CD4-positive, alpha-beta T cell treated with Interleukin-1 beta for 1 hour (primary cell): Measurements from ENCODE around the gene VARS1.

Experiments used
- DNase-seq, 2 donors: peaks; one replicate each; pipeline ENCODE4 v3.0.0-alpha.2; 2020 to 2022

VARS1 gene

DNA sequence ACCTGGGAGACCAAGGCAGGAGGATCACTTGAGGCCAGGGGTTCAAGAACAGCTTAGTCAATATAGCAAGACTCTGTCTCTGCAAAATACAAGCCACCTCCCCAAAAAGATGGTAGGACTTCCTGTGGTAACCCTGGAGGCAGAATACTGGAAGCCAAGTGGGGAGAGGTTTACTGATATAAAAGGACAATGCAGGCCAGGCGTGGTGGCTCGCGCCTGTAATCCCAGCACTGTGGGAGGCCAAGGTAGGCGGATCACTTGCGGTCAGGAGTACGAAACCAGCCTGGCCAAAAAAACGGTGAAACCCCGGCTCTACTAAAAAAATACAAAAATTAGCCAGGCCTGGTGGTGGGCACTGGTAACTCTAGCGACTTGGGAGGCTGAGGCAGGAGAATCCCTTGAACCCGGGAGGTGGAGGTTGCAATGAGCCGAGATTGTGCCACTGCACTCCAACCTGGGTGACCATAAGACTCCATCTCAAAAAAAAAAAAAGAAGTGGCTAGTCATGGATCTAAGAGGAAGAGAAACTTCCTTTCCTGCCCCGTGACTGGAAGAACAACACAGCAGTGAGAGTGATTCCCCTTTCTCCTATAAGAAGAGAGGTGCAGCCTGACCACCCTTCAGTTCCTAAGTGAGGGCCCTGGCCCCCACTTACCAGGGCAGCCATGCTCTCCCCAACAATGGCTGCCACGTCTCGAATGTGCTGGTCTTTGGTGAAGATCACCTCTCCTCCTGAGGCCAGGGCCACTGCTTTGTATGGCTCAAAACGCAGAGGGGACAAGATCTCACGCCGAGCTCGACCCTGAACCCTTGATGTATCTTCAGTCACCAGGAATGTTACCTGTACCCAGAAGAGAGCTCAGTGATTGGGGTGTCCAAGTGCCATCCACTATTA is 26.9 kb downstream of the VARS1 start:
- no peak for DNase-seq

DNA sequence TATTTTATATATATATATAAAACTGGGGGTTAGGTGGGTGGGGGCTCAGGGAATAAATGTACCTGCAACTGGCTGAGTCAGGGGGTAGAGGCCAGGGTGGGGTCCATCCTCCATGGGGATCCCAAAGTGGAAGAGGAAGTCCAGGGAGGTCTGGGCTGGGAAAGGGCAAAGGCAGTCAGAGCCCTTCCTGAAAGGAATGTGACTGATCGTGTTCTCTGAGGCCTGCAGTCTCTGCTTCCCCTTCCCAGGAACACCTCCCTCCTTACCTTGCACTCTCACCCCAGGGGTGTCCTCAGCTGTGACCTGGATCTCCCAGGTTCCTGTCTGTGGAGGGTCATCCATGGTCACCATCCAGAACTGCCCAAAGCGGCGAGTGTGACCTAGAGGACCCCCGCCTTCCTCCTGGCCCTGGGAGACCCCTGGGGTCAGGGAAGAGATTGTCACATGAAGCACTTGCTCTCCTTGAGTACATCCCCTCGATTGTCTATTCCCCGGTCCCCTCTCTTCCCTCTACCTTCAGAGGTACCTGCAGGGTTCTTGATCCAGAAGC is 28.4 kb downstream of the VARS1 start:
- DNase-seq, result no peak

DNA sequence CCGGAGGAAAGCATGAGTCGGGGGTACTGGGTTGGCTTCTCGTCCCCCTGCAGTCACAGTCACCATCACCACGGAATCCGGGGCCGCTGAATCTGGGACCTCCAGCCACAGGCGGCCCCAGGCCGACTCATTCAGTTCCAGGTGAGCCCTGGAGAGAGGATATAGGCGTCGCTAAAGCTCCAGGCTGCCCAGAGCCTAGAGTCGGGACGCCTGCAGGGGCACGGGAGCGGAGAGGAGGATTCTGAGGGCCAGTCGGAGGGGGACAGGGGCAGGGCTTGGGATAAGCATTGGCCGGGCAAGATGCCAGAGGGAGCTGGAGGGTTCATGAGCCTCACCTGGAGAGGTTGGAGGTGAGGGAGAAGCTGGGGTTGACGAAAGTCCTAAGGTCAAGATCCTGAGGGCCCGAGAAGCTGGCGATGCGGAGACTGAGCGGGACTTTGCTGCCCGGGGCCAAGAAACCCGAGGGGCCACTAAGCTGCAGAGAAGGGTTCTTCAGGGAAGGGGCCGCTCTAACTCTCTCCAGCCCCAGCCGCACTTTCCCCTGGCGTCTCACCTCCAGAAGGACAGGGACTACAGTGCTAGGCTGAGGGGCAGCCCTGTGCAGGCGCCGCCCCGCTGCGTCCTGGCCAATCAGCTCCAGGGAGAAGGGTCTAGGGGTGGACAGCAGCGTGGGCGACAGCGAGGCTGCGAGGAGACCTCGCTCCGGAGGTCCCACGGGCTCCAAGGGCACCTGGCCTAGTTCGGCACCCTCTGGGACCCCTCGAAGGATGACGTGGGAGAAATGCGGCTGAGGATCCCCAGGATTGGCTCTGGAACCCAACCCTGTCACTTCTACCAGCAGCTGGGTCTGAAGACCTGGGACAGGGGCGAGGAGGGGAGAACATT is 29.4 kb downstream of the VARS1 start:
- no peak for DNase-seq

DNA sequence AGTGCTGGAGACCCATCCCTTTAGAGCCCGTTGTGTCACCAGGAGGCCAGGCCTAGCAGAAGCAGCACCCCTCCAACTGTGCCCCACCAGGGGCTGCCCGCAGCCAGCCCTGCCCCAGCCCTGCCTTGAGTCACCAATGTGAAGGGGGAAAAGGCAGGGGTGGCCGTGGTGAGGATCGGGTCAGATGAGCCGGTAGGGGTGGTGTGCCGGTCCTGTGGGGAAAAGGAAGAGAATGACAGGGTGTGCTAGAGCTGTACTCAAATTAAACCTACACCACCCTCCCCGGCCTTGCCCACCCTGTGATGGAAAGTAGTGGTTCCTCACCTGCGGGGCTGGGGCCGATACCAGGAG is 30.0 kb downstream of the VARS1 start:
- no peak for DNase-seq

DNA sequence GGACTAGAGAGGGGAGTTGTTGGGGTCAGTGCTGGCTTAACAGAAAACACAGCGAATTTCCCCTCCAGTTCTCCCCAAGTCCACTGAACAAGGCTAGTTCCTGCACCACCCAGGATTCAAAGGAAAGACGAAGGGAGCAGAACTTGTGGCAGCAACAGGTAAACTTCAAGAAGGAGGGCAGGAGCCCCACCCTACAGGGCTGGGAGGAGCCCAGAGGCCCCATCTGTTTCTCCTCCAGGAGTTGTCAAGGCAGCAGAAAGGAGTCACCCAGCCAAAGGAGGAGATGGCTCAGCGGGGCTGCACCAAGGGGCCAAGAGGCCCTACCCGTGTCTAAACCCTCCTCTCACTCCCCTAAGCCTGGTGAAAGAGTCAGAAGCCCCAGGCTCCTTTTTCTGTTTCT is 31.4 kb downstream of the VARS1 start:
- DNase-seq, result no peak

DNA sequence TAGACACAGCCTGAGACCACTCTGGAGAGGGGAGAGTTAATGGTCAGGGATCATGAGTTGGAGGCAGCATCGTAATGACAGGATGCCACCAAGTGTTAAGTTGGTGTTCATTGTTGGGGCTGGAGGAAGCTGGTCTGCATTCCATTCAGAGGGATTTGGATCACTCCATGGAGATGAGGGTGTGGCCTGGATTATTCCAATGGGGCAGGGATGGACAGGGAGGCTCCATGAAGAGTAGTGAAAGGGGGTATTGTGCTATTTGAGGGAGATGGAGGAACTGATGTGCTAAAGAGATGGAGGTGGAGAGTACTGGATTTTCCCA is 32.0 kb downstream of the VARS1 start:
- DNase-seq, result no peak

DNA sequence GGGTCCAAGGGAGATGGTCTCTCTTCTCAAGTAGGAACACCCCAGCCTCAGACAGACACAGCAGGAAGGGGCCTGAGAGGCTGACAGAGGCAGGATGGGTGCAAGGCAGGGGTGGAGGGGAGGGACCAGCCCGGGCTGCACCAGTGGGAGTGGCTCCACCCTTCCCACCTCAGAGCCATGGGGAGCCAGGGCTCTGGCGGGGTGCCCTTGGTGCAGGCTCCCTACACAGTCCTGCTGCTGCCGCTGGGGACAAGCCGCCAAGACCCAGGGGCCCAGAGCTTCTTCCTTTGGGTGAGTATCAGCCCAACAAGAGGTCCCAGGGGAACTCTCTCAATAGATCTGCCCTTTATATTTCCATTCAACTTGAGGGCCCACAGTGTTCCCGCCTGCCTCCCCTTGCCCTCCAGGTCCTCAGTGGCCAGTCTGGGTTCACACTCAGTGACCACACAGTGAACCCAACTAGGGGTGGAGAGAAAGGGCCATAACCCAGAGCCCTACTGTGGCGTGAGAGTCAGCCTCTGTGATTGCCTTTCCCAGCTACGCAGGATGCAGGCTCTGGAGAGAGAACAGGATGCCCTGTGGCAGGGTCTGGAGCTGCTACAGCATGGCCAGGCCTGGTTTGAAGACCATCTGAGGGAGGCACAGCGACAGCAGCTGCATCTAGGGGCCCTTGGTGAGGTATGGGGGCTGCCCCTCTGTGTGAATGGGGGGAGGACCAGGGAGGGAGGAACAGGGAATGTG is 32.5 kb downstream of the VARS1 start:
- DNase-seq, result no peak

DNA sequence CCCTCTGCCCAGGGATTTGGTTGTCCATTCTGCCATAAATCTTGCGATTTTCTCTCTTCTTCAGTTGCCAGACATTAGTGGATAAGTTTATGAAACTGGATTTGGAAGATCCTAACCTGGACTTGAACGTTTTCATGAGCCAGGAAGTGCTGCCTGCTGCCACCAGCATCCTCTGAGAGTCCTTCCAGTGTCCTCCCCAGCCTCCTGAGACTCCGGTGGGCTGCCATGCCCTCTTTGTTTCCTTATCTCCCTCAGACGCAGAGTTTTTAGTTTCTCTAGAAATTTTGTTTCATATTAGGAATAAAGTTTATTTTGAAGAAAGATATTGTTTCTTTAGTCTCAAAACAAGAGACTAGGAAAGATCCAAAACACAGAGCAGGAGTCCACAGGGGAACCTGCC is 33.2 kb downstream of the VARS1 start, which contains the start of gene SAPCD1:
TSS of gene SAPCD1 (plus strand) at position 301 of the 400 bp plus-strand sequence. CDS start 399 bp downstream, outside the sequence.
- DNase-seq, result no peak

DNA sequence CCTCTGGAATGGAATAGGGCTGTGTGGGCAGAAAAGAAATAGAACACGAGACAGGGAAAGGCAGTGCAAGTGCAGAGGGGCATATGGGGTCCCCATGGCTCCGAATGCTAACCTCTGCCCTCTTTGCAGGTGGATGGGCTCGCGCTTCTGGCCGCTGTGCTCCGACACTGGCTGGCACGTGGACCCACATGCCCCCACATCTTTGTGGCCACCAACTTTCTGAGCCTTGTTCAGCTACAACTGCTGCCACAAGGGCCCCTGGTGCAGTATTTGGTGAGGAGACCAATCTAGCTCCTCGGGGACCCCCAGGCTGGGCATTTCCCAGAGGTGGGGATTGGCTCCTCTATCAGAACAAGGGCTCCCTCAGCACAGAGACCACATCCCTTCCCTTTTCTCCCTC is 34.2 kb downstream of the VARS1 start:
- no peak for DNase-seq

DNA sequence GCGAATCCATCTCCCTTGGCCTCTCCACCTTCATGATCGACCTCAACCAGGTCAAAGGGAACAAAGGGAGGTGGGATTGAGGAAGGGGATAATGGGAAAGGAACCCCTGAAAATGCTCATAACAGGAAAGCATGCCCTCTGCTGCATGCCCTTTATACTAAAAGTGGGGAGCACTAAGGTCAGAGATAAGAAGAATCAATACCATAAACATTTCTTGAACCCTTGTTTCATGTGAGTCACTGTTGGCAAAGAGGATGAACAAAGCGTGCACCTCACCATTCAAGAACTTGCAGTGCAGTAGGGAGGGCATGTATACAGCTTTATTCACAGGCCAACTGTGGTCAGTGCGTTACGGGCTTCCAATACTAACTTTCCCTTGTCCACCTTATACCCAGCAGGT is 34.8 kb downstream of the VARS1 start:
- DNase-seq, result no peak

DNA sequence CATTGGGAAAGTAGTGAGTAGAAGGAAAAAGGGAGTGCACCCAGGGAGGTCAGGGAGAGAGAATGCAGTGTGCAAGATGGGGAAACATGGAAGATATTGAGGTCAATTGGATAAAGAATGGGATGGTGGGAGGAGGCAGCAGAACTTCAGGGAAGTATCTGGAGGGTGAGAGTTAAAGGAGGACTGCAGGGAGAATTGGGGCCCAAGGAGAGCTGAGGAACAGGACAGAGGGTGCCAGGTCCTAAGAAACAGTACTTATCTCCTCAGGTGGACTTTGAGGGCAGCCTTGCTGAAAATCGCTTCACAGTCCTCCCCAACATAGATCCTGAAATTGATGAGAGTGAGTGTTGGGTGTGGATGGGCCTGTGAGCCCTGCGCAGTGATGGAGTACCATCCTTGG is 37.3 kb downstream of the VARS1 start:
- no peak for DNase-seq

DNA sequence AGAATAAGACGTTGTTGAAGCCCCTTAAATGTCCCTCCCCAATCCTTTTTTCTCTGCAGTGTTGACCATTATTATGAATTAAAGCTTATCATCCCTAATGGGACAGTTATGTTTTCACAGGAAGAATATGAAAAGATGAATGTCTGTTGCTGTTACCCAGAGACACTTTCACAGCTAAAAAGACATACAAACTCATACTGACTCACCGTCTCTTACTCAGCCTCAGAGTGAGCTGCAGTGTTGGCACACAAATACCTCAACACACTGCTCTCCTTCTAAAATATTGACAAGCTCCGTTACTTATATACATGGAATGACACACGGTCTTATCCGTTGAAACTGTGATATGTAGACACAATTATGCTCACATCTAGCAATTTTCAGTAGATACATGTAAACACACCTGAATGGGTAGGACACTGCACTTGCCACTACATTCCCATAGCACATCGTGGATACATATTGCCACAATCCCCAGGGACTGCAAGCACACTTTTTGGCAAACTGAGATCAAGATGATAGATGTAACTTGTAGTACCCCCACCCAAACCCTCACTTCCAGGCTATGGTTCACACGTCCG is 42.7 kb downstream of the VARS1 start:
- no peak for DNase-seq

DNA sequence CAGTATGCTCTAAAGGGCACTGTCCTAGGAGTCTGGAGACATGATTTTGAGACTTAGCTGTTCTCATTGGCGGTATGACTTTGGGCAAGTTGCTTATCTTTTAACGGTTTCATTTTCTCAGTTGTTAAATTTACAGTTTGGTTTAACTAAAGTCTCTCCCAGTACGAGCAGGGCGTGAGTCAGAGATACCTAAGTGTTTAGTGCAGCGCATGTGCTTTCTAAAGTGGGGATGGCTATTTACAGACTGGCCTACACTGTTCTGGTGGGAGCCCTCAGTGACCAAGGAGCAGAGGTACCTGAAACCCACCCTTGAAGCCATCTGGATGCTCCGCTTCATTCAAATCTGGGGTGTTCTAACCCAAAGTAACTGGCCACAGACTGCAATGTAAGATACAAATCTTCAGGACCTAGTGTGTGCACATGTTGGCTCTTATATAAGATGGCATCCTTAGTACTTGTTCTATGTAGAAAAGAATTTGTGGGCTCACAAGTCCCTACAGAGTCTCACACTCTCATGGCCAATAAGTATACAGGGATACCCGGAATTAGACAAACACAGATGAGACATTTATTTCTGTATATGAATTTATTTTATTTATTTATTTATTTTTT is 45.0 kb downstream of the VARS1 start:
- DNase-seq, result no peak

DNA sequence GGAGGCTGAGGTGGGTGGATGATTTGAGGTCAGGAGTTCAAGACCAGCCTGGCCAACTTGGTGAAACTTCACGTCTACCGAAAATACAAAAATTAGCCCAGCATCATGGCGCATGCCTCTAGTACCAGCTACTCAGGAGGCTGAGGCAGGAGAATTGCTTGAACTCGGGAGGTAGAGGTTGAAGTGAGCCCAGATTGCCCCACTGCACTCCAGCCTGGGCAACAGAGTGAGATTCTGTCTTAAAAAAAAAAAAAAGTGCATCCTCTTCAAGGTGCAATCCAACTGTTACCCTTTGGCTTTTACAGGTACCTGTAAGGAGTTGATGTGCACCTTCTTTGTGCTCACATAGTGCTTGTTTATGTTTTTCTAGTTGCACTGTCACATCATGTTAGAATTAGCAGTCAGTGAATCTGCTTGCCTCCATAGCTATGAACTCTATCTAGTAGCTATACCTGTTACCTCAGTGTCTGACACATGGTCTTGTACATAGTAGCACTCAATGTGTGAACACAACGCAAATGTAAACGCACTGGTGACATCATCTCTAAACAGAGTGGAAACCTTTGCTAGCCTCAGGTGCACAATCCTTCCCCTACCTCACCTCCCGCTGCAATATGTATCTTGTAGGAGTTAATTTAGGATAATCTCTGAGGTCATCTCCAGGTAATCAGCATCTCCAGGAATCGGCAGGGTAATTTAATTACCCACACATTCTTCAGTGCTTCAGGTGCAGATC is 46.1 kb downstream of the VARS1 start:
- DNase-seq, result no peak
